ENCODE measurements around the gene PHOSPHO2.
A peak's percentile ranks its signal among the peaks of the same experiment; 100 is the strongest.

The PHOSPHO2 gene

DNA sequence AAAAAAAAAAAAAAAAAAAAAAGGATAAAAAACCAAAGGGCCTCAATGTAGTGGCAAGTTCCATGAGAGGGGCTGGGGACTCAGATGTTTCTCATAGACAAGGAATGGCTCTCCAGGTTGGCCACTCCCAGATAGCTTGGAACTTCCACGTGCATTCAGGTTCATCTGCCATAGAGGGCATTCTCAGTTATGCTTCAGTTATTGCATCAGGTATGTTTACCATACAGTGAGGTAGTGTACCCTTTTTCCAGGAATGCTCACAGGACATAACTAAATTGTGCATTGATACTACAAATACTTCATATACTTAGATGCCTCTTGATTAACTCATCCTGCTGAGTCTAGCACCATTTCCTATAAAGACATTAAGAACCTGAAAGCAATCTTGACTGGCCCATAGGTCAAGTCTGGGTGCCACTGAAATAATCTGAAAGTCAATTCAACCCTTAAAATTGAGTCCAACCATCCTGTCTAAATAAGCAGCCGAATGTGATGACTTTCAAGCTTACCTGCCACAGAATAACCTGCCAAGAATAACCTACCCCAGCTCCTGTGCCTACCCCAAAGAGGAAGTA is 24.7 kb downstream of the PHOSPHO2 start:
- no peak for DNase-seq

DNA sequence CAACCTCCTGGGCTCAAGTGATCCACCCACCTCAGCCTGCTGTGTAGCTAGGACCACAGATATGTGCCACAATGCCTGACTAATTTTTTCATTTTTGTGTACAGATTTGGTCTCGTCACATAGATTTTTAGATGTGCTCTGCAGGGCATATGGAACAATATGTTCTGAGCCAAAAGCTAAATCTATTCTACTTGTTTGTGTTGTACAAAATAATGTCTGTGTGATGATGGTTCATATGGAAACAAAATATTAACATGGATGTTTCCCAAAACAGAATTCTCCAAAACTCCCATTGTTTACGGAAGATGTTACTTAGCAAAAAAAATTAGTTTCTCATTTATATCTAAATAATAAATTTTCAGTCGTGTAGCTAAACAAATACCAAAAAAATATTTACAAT is 26.7 kb downstream of the PHOSPHO2 start:
- no peak for DNase-seq

DNA sequence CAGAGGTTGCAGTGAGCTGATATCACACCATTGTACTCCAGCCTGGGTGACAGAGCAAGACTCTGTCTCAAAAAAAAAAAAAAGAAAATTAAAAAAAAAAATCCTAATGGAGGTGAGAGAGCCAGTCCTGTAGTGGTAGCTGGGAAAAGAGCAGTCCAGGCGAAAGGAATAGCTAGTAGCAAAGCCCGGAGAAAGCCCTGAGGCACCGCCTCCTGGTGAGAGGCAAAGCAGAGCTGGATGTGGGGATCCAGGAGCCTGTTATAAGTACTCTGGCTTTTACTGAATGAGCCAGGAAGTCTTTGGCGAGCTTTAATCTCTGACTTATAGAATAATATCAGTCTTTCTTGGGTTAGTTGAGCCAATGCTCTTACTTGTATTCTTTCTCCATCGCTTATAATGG is 32.8 kb downstream of the PHOSPHO2 start:
- DNase-seq, result no peak

DNA sequence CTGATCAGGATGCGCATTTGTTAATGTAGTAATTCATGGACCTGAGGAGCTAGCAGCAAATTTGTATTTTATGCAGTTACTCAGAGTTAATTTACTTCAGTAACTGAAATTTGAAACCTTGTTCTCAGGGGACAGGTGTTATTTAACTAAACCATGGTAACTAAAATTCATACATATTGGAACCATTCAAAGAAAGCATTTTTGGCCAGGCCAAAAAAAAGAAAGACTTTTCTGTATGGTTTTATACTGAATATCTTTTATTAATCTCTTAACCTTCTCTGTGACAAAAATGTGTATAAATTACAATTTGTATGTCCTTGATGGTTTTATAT is 35.0 kb downstream of the PHOSPHO2 start:
- no peak for DNase-seq

DNA sequence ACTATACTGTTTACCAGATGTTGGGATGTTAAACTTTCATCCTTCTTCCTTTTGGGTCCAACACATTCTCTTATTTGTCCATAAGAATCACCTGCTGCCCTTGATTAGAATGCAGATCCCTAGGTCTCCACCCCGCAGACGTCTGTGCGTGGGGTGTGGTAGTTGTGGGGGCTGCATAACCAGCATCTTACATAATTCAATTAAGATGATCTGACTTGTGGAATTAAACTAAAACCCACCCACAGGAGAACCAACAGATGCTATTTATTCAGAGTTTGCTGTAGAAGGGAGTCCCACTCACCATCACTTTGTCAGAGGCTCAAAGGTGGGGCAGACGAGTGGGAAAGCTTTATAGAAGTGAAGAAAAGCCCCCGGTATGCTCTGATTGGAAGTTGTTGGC is 37.8 kb downstream of the PHOSPHO2 start:
- DNase-seq, result no peak

DNA sequence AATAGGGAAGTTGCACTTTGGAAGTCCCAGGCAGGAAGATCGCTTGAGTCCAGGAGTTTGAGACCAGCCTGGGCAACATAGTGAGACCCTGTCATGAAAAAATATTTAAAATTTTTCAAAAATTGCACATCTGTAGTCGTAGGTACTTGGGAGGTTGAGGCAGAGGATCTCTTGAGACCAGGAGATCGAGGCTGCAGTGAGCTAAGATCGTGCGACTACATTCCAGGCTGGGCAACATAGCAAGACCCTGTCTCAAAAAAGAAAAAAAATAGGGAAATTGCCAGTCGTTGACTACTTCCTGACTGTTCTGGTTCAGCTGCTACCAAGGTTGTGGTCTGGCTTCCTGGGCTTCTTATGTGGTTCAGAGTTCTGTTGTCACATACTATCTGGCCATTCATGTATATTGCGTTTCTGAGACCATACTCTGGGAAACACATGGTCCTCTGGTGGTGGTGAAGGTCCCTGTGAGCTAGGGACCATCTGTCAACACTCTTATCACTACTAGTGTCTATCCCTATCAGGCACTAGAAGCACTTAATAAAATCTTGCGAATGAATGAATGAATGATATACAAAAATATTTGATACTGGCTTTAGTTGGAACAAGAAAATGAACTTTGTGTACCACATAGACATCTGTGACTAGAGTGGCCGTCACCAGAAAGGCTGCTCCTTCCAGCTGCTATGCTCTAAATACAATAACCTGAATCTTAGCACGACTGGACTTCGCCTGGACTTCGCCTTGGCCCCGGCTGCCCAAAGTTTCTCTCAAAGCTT is 38.5 kb downstream of the PHOSPHO2 start:
- no peak for DNase-seq

DNA sequence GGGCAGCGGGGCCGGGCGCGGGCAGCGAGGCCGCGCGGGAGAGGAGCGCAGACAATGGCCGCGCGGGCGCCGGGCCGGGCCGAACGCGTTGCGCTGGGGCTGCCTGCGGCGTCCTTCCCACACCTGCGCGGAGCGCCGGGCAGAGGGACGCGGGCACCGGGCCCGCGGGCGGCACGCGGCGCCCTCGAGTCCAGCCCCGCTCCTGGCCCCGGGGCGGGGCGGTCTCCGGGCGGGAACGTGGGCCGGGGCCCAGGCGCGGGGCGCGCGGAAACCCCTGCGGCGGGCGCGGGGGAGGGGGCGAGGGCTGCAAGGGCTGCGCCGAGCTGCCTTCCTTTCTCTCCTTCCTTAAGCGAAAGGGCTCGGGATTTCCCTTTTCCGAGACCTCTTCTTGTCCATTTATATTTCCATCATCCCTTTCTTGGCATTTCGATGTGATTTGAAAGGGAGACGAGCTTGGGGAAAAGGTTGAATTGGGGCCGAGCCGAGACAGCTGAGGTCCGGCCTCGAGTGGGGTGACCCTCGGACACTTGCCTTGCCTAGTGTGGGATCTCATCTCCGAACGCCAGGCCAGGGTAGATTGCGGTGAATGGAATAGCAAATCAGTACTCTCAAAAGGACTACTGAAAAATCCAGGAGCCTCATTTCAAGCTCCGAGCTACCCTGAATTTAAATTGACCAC is 40.0 kb downstream of the PHOSPHO2 start:
- DNase-seq, result peak; percentile 40

DNA sequence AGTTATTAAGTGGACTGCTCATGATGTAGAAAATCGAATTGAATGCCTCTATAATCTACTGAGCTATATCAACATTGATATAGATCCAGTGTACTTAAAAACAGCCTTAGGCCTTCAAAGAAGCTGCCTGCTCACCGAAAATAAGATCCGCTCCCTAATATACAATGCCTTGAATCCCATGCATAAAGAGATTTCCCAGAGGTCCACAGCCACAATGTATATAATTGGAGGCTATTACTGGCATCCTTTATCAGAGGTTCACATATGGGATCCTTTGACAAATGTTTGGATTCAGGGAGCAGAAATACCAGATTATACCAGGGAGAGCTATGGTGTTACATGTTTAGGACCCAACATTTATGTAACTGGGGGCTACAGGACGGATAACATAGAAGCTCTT is 41.4 kb downstream of the PHOSPHO2 start:
- DNase-seq, result no peak

DNA sequence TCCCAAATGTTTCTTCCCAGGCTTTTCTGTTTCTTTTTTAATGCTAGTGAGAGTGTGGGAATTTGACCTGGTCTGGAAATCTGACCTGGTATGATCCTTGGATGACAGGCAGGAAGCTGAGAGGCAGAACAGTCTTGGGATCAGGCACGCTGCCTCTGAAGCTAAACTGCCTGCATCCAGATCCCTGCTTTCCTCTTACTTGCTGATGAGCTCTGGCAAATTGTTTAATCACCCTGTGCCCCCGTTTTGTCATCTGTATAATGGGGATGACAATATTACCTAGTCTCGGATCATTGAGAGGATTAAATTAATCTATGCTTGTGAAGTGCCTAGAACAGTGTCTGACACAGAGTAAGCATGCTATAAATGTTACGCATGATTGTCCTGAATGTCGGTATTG is 42.6 kb downstream of the PHOSPHO2 start:
- no peak for DNase-seq

DNA sequence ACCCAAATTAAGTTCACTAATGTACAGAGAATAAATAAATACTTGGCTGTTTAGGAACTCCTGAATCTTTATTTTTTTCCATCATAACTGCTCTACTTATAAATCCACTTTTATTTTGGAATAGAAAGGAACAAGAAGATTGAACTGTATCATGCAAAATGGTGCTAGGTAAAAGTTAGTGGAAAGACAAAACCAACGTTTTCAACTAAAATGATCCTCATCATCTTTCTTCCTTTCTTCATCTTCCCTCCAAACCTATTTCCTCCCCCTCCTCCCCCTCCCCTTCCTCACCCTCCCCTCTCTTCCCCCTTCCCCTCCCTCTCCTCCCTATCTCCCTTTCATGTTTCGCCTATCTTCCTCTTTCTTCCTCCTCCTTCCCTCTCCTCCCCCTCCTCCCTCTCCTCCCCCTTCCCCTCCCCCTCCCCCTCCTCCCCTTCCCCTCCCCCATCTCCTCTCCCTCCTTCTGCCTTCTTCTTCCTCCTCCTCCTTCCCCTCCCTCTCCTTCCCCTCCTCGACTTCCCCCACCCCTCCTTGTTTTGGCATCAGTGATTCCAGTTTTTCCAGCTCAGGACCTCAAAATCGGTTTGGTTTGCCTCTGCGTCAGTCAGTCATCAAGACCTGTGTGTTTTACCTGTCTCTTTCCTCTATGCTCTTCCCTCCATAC is 44.4 kb downstream of the PHOSPHO2 start:
- DNase-seq, result no peak

DNA sequence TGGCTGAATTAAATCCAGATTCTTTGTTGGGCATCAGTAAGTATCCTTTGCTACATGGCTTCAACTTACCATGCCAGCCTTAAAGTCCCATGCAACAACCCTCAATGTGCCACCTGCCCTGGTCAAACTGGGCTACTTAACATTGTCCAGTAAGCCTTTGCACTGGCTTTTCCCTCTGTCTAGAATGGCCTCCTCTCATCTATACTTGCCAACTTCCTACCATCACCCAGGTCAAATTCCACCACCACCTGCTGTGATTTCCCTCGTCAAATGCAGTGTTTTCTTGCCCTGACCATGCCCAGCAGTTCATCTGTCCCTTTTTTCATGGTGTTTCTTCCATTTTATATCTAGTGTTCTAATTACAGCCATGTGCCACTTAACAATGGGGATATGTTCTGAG is 45.1 kb downstream of the PHOSPHO2 start:
- DNase-seq, result no peak

DNA sequence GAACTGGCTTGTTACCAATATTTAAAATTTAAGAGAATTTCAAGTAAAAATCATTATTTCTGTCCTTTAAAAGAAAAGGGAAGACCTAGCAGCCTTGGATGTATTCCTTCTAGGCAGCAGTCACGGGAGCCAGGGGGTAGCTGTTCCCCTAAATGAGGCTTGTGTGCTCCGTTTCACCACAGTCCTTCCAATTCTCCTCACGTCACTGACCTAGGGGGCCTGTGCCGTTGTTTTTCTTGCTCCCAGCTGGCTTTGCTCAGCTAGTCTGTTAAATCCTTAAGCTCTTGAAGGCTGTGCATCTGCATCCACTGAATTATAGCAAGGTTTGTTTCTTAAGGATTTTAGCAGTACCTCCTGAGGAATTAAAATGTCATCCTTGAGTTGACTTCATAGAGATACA is 49.3 kb downstream of the PHOSPHO2 start:
- DNase-seq, result no peak

DNA sequence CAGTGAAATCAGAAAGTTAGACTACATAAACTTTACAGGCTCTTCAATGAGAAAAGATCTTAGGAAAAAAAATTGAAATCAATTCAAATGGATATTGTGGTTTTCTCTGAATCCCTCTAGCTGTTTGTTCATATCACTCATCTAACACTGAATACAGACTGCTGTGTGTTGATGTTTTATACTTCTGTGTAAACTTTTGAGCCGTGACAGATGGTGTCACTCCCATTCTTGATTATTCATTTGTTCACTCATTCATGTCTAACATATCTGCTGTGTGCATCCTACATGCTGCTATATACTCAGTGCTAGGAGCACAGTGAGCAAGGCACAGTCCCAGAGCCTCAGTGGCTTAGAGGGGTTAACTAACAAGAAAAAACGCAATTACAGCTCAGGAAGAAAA is 52.0 kb downstream of the PHOSPHO2 start:
- DNase-seq, result no peak

DNA sequence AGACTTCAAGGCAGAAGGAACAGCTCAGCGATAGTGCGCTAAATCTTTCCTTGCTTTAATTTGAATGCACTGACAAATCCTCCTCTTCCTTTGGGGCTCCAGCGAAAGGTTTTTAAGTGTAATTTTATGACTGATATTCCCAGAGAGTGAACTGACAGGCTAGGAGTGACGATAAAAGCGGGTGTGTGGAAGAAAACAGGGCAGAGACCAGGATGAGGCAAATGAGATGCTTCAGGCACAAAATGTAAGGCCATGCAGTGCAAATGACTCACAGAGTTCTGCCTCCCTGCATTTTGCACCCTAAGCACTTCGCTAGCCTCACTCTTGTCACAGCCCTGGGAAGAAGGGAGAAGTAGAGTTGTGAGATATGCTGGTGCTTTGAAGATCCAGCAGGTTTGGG is 54.0 kb downstream of the PHOSPHO2 start:
- no peak for DNase-seq

Data from stimulated activated CD4-positive, alpha-beta T cell treated with anti-CD3 and anti-CD28 coated beads, Interleukin-15, amount 100 ng/mL, for 24 hours (primary cell).